Peyer's patch (tissue), 4 donors: Measurements from ENCODE around the gene EEFSEC. TPM values are rescaled to one million over a fixed set of nuclear protein-coding genes. Genes with fewer than 3 reads are reported as not detected.

Experiments
- DNase-seq, 3 donors: peaks; one replicate each; pipeline ENCODE4 v3.0.0-alpha.2; 2017 to 2019
- H3K27ac ChIP-seq, 4 donors: fragments of 200-600 bp; sonication (generic); one replicate each; pipeline ENCODE4 v1.5.1; 2016 to 2019
- H3K27me3 ChIP-seq, 2 donors: fragments of 200-600 bp; sonication (generic); one replicate each; pipeline ENCODE4 v1.5.1; 2019
- H3K36me3 ChIP-seq, 3 donors: fragments of 200-600 bp; sonication (generic); one replicate each; pipeline ENCODE4 v1.5.1; 2016 to 2019
- H3K4me1 ChIP-seq, 4 donors: fragments of 200-600 bp; sonication (generic); one replicate each; pipeline ENCODE4 v1.5.1; 2016 to 2019
- H3K4me3 ChIP-seq, 4 donors: fragments of 200-600 bp; sonication (generic); 1 replicate in 3 of 4; 2 replicates in 1 of 4; pipeline ENCODE4 v1.5.1; 2016 to 2019; ENCODE audit warnings: mild to moderate bottlenecking in 1 of 4
- H3K9me3 ChIP-seq, 4 donors: fragments of 200-600 bp; sonication (generic); one replicate each; pipeline ENCODE4 v1.5.1; 2016 to 2019; ENCODE audit warnings: mild to moderate bottlenecking in 1 of 4
- POLR2A ChIP-seq, 2 donors: fragments of 450-650 bp; IDR thresholded peaks; one replicate each; pipeline ENCODE4 v1.5.1; 2017; ENCODE audit warnings: antibody characterized with exemption in 2 of 2, mild to moderate bottlenecking in 2 of 2, moderate library complexity in 2 of 2
- total RNA-seq, 4 donors: library from RNA; depleted of rRNA; stranded (reverse); fragments of >200 nt; gene quantifications; one replicate each; pipeline ENCODE4 v1.1.0, GENCODE V29; 2016
- TF ChIP-seq, protein P1 (sequence below), 6 experiments: fragments of 450-650 bp in 4 of 6; fragments of 200-600 bp in 2 of 6; sonication (generic) in 1 of 6; IDR thresholded peaks; one replicate each; pipeline ENCODE4 v1.5.1; 2017 to 2019; ENCODE audit warnings: antibody characterized with exemption in 6 of 6, mild to moderate bottlenecking in 3 of 6, moderate library complexity in 1 of 6

The EEFSEC gene
- total RNA-seq, 4 donors from 2014 or later: 11.7 to 50.3 (median 19.6) TPM

GRCh38 chr3:128453501-128454309, 300.4 kb downstream of the EEFSEC start:
- H3K9me3 ChIP-seq: no peaks in the 10 kb centered on the region
- H3K27me3 ChIP-seq: no peaks in the 10 kb centered on the region
- no peaks in the 10 kb centered on the region for H3K36me3 ChIP-seq
- H3K4me3 ChIP-seq: no peak overlapping the region
- TF ChIP-seq, protein P1, sequence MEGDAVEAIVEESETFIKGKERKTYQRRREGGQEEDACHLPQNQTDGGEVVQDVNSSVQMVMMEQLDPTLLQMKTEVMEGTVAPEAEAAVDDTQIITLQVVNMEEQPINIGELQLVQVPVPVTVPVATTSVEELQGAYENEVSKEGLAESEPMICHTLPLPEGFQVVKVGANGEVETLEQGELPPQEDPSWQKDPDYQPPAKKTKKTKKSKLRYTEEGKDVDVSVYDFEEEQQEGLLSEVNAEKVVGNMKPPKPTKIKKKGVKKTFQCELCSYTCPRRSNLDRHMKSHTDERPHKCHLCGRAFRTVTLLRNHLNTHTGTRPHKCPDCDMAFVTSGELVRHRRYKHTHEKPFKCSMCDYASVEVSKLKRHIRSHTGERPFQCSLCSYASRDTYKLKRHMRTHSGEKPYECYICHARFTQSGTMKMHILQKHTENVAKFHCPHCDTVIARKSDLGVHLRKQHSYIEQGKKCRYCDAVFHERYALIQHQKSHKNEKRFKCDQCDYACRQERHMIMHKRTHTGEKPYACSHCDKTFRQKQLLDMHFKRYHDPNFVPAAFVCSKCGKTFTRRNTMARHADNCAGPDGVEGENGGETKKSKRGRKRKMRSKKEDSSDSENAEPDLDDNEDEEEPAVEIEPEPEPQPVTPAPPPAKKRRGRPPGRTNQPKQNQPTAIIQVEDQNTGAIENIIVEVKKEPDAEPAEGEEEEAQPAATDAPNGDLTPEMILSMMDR (IDR thresholded peaks at IDR 0.05): no peak
- TF ChIP-seq POLR2A (IDR thresholded peaks at IDR 0.05): no peak
- no peak overlapping the region for H3K27ac ChIP-seq
- H3K4me1 ChIP-seq: no peaks in the 10 kb centered on the region
- no peak for DNase-seq

- Histone ChIP-seq H3K9me3 (no peaks in the 10 kb centered on the region), H3K36me3 (no peaks in the 10 kb centered on the region), H3K27me3 (no peaks in the 10 kb centered on the region), H3K4me1 (no peaks in the 10 kb centered on the region), H3K4me3 (no peak overlapping the region), H3K27ac (no peak overlapping the region)
- TF ChIP-seq POLR2A (IDR thresholded peaks at IDR 0.05): no peak
- TF ChIP-seq, protein P1 (IDR thresholded peaks at IDR 0.05): no peak
- no peak for DNase-seq
Observed at GRCh38 chr3:128454310-128454618, 301.0 kb downstream of the EEFSEC start.

DNA sequence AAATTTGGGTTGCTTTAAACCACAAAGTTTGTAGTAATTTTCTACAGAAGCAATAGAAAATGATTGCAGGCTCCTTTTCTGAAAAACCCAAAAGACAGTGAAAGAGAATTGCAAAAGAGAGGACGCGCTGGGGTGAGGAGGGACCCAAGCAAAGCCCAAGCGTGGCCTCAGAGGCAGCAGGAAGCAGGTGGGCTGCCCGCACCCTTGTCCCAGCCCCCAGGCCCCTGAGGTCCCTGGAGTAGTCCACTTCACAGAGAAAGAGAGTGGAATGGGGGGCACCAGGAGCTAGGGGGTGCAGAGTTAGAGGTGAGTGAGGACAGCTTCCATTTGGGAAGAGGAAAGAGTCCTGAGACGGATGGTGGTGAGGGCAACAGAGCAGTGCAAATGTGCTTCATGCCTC, 301.8 kb downstream of the EEFSEC start:
- Histone ChIP-seq H3K27me3 (no peaks in the 10 kb centered on the region), H3K9me3 (no peaks in the 10 kb centered on the region), H3K4me3 (no peak overlapping the region), H3K4me1 (no peaks in the 10 kb centered on the region), H3K36me3 (no peaks in the 10 kb centered on the region), H3K27ac (no peak overlapping the region)
- TF ChIP-seq, protein P1 (IDR thresholded peaks at IDR 0.05): no peak
- TF ChIP-seq POLR2A (IDR thresholded peaks at IDR 0.05): no peak
- no peak for DNase-seq

DNA sequence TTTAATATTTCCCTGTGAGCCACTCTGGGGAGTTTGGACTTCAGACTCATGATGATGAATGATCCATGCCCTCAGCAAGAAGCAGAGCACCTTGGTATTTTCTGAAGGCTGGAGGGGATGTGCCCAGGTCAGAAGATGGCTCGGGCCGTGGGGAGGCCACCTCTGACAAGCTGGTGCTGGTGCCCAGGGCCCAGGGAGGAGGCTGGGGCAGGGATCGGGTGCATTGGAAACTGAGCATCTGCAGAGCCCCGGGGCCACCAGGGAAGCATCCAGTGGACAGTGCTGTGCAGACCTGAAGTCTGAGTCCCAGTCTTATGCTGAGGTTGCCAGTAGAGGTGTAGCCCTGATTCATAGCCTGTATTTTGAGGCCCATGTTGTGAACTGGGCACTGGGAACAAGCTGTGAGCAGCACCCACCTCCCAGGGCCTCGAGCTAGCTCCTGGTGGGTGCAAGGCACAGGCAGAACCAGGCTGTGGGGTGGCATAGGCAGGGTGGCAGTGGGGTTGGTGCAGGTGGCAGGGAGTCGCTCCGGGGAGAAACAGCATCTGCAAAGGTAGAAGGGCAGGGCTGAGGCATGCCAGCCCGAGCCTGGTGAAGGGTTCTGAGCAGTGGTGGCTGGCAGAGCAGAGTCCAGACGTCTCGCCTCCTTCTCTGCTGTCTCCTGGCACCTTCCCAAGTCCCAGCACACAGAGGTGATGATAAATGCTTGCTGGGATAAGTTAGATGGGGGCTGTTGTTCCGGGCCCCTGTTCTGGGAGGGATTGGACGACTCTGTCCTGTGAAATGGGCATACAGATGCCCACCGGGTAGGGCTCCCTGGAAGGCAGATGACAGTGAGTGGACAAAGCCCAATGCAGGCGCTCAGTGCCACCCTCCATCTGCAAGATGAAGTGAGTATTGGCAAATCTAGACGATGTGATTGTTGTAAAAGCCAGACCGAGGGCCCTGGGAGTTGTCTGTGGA, 302.8 kb downstream of the EEFSEC start:
- no peak for DNase-seq
- Histone ChIP-seq H3K4me1 (no peaks in the 10 kb centered on the region), H3K4me3 (no peak overlapping the region), H3K27ac (no peak overlapping the region), H3K27me3 (no peaks in the 10 kb centered on the region), H3K9me3 (no peaks in the 10 kb centered on the region), H3K36me3 (no peaks in the 10 kb centered on the region)
- TF ChIP-seq POLR2A (IDR thresholded peaks at IDR 0.05): no peak
- TF ChIP-seq, protein P1 (IDR thresholded peaks at IDR 0.05): no peak

- Histone ChIP-seq H3K36me3 (no peaks in the 10 kb centered on the region), H3K9me3 (no peaks in the 10 kb centered on the region), H3K27ac (no peak overlapping the region), H3K27me3 (no peaks in the 10 kb centered on the region), H3K4me1 (no peaks in the 10 kb centered on the region), H3K4me3 (no peak overlapping the region)
- no peak for TF ChIP-seq POLR2A (IDR thresholded peaks at IDR 0.05)
- TF ChIP-seq, protein P1 (IDR thresholded peaks at IDR 0.05): no peak
- no peak for DNase-seq
Observed at GRCh38 chr3:128456776-128457715, 303.8 kb downstream of the EEFSEC start.
